WTC11 (cell line): ENCODE data around the gene MRPL20. TPM values are rescaled to one million over a fixed set of nuclear protein-coding genes. Genes with fewer than 3 reads are reported as not detected.

ENCODE experiments used
- ATAC-seq: fragments of 200-7000 bp; cut with Tn5 transposase; 2 replicates; pipeline ENCODE4 v1.10.0; 2021; ENCODE audit warnings: mild to moderate bottlenecking, moderate library complexity
- CTCF ChIA-PET: fragments of 300-600 bp; sonication (Branson Sonifier 250); formaldehyde crosslinking; loops from one replicate; lab custom pipeline; 2021; ENCODE audit warnings: antibody characterized with exemption; lab: Charles Lee
- POLR2A ChIA-PET: fragments of 350-600 bp; sonication (Branson Sonifier 250); formaldehyde crosslinking; loops from one replicate; lab custom pipeline; 2021; ENCODE audit warnings: antibody characterized with exemption; lab: Charles Lee
- DNase-seq: peaks from one replicate; pipeline ENCODE4 v3.0.0; 2021; ENCODE audit warnings: low spot score
- H3K27ac Mint-ChIP-seq: 2 replicates; pipeline ENCODE4 v1.8.0; 2021; ENCODE audit warnings: mixed read lengths
- H3K27me3 Mint-ChIP-seq: 2 replicates; pipeline ENCODE4 v1.8.0; 2021; ENCODE audit warnings: low read depth, mild to moderate bottlenecking, moderate library complexity, mixed read lengths
- H3K36me3 Mint-ChIP-seq: 2 replicates; pipeline ENCODE4 v1.8.0; 2021; ENCODE audit warnings: mixed read lengths
- H3K4me1 Mint-ChIP-seq: 2 replicates; pipeline ENCODE4 v1.8.0; 2022; ENCODE audit warnings: mixed read lengths
- H3K4me3 Mint-ChIP-seq: 2 replicates; pipeline ENCODE4 v1.8.0; 2021; ENCODE audit warnings: mild to moderate bottlenecking, moderate library complexity, mixed read lengths
- H3K9me3 Mint-ChIP-seq: 2 replicates; pipeline ENCODE4 v1.8.0; 2021; ENCODE audit warnings: mixed read lengths
- CBFB ChIP-seq: sonication (generic); formaldehyde crosslinking; IDR thresholded peaks from 2 replicates; pipeline ENCODE4 v1.8.1; 2022; ENCODE audit warnings: mild to moderate bottlenecking, low read depth, missing genetic modification reagents
- HMGA2 ChIP-seq: fragments of 250-450 bp; sonication (Bioruptor Pico); IDR thresholded peaks from 2 replicates; pipeline ENCODE4 v1.4.0; 2021; ENCODE audit warnings: mild to moderate bottlenecking, moderate library complexity
- MXD4 ChIP-seq: fragments of 250-450 bp; sonication (Bioruptor Pico); IDR thresholded peaks from 2 replicates; pipeline ENCODE4 v1.8.0; 2021; ENCODE audit warnings: mild to moderate bottlenecking, moderate library complexity, borderline replicate concordance
- NR1H2 ChIP-seq: sonication (generic); formaldehyde crosslinking; IDR thresholded peaks from 2 replicates; pipeline ENCODE4 v1.9.0; 2021; ENCODE audit warnings: mild to moderate bottlenecking, moderate library complexity, missing genetic modification reagents
- SMAD3 ChIP-seq: sonication (generic); formaldehyde crosslinking; IDR thresholded peaks from 2 replicates; pipeline ENCODE4 v1.8.0; 2022; ENCODE audit warnings: missing genetic modification reagents, mild to moderate bottlenecking, borderline replicate concordance
- TP53 ChIP-seq: sonication (generic); formaldehyde crosslinking; IDR thresholded peaks from 2 replicates; pipeline ENCODE4 v1.8.1; 2023; ENCODE audit warnings: mild to moderate bottlenecking, missing genetic modification reagents
- ZNF416 ChIP-seq: fragments of 250-450 bp; sonication (Bioruptor Pico); IDR thresholded peaks from 2 replicates; pipeline ENCODE4 v1.9.0; 2021; ENCODE audit warnings: mild to moderate bottlenecking, inconsistent platforms
- ZNF671 ChIP-seq: fragments of 250-450 bp; sonication (Bioruptor Pico); IDR thresholded peaks from 2 replicates; pipeline ENCODE4 v1.8.0; 2021; ENCODE audit warnings: mild to moderate bottlenecking
- total RNA-seq: library from RNA; stranded (reverse); gene quantifications from 3 replicates; pipeline ENCODE4 v1.2.3, GENCODE V29; 2021
- TF ChIP-seq, protein P1 (sequence below): fragments of 250-450 bp; sonication (Bioruptor Pico); IDR thresholded peaks from 2 replicates; pipeline ENCODE4 v1.9.0; 2021; ENCODE audit warnings: mild to moderate bottlenecking, borderline replicate concordance
- TF ChIP-seq, protein P2 (sequence below): sonication (generic); formaldehyde crosslinking; IDR thresholded peaks from 2 replicates; pipeline ENCODE4 v1.8.1; 2022; ENCODE audit warnings: mild to moderate bottlenecking, moderate library complexity, missing genetic modification reagents
- TF ChIP-seq, protein P3 (sequence below): fragments of 250-450 bp; sonication (Bioruptor Pico); IDR thresholded peaks from 2 replicates; pipeline ENCODE4 v1.8.0; 2021; ENCODE audit warnings: mild to moderate bottlenecking
- TF ChIP-seq, protein P4 (sequence below): sonication (generic); formaldehyde crosslinking; IDR thresholded peaks from 2 replicates; pipeline ENCODE4 v1.8.1; 2022; ENCODE audit warnings: missing genetic modification reagents, borderline replicate concordance
- TF ChIP-seq, protein P5 (sequence below): sonication (generic); formaldehyde crosslinking; conservative IDR thresholded peaks from 2 replicates; pipeline ENCODE4 v1.8.1; 2023; ENCODE audit warnings: mild to moderate bottlenecking, low read depth, missing genetic modification reagents, moderate library complexity
- TF ChIP-seq, protein P6 (sequence below): fragments of 250-450 bp; sonication (Bioruptor Pico); IDR thresholded peaks from 2 replicates; pipeline ENCODE4 v2.1.2; 2022; ENCODE audit warnings: mild to moderate bottlenecking, moderate library complexity
- TF ChIP-seq, protein P7 (sequence below): sonication (generic); formaldehyde crosslinking; IDR thresholded peaks from 2 replicates; pipeline ENCODE4 v1.8.0; 2022; ENCODE audit warnings: missing genetic modification reagents

MRPL20 gene
- total RNA-seq, 1 experiment from 2014 or later, result 156 TPM

DNA sequence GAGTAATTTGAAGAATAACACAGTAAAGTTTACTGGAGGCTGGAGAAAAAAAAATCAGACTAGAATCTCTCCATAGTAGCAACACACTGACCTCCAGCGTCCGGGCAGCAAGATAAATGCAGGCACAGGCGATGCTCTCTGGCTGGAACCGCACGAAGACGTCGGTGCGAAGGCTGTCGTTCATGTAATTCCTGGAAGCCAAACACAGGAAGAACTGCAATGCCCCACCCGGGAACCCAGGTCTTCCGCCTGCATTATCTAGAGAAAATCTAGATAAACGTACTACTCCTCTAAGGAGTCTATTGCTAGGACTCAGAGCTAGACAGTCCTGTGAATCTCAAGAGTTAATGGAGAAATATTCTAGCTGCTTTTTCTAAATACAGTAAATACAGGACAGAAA lies 16.4 kb downstream of the MRPL20 start:
- H3K27me3 Mint-ChIP-seq, result no peaks in the 10 kb centered on the region
- TF ChIP-seq, protein P1, sequence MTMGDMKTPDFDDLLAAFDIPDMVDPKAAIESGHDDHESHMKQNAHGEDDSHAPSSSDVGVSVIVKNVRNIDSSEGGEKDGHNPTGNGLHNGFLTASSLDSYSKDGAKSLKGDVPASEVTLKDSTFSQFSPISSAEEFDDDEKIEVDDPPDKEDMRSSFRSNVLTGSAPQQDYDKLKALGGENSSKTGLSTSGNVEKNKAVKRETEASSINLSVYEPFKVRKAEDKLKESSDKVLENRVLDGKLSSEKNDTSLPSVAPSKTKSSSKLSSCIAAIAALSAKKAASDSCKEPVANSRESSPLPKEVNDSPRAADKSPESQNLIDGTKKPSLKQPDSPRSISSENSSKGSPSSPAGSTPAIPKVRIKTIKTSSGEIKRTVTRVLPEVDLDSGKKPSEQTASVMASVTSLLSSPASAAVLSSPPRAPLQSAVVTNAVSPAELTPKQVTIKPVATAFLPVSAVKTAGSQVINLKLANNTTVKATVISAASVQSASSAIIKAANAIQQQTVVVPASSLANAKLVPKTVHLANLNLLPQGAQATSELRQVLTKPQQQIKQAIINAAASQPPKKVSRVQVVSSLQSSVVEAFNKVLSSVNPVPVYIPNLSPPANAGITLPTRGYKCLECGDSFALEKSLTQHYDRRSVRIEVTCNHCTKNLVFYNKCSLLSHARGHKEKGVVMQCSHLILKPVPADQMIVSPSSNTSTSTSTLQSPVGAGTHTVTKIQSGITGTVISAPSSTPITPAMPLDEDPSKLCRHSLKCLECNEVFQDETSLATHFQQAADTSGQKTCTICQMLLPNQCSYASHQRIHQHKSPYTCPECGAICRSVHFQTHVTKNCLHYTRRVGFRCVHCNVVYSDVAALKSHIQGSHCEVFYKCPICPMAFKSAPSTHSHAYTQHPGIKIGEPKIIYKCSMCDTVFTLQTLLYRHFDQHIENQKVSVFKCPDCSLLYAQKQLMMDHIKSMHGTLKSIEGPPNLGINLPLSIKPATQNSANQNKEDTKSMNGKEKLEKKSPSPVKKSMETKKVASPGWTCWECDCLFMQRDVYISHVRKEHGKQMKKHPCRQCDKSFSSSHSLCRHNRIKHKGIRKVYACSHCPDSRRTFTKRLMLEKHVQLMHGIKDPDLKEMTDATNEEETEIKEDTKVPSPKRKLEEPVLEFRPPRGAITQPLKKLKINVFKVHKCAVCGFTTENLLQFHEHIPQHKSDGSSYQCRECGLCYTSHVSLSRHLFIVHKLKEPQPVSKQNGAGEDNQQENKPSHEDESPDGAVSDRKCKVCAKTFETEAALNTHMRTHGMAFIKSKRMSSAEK (CRISPR knock-in tag), result no peak
- no peak for TF ChIP-seq TP53 (CRISPR knock-in tag)
- TF ChIP-seq, protein P2, sequence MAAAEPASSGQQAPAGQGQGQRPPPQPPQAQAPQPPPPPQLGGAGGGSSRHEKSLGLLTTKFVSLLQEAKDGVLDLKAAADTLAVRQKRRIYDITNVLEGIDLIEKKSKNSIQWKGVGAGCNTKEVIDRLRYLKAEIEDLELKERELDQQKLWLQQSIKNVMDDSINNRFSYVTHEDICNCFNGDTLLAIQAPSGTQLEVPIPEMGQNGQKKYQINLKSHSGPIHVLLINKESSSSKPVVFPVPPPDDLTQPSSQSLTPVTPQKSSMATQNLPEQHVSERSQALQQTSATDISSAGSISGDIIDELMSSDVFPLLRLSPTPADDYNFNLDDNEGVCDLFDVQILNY (CRISPR knock-in tag), result no peak
- TF ChIP-seq, all 79 proteins: peak for 0
- no peaks in the 10 kb centered on the region for H3K4me1 Mint-ChIP-seq
- H3K27ac Mint-ChIP-seq, result no peak overlapping the region
- no peak overlapping the region for H3K4me3 Mint-ChIP-seq
- ChIA-PET CTCF (no interaction called here), POLR2A (no interaction called here)
- H3K9me3 Mint-ChIP-seq, result no peaks in the 10 kb centered on the region
- DNase-seq (no peak), ATAC-seq (no peak)
- H3K36me3 Mint-ChIP-seq, result peaks cover 96% of the 10 kb centered on the region

DNA sequence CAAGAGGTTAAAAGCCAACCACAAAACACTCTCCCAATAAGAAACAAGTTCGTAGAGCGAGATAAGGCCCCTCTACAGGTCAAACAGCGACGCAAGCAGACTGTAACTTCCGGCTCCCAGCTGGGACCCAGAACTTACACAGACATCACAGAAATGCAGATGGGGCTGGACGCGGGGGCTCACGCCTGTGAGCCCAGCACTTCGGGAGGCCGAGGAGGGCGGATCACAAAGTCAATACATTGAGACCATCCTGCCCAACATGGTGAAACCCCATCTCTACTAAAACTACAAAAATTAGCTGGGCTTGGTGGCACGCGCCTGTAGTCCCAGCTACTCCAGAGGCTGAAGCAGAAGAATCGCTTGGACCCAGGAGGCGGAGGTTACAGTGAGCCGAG lies 19.0 kb downstream of the MRPL20 start:
- no peak for ATAC-seq
- DNase-seq, result no peak
- no peak overlapping the region for H3K27ac Mint-ChIP-seq
- no peaks in the 10 kb centered on the region for H3K9me3 Mint-ChIP-seq
- no peaks in the 10 kb centered on the region for H3K27me3 Mint-ChIP-seq
- no peak overlapping the region for H3K4me3 Mint-ChIP-seq
- no peaks in the 10 kb centered on the region for H3K4me1 Mint-ChIP-seq
- peaks cover 80% of the 10 kb centered on the region for H3K36me3 Mint-ChIP-seq
- ChIA-PET POLR2A (interaction anchor here (1.7 kb wide), 1 partner anchor 11 kb away, joined by 5 read pairs; the partner anchor contains the start of gene CCNL2), CTCF (no interaction called here)
- no peak for TF ChIP-seq ZNF416 (CRISPR knock-in tag)
- TF ChIP-seq NR1H2, result no peak
- TF ChIP-seq HMGA2 (CRISPR knock-in tag), result no peak
- TF ChIP-seq SMAD3 (CRISPR knock-in tag), result no peak
- TF ChIP-seq, protein P3, sequence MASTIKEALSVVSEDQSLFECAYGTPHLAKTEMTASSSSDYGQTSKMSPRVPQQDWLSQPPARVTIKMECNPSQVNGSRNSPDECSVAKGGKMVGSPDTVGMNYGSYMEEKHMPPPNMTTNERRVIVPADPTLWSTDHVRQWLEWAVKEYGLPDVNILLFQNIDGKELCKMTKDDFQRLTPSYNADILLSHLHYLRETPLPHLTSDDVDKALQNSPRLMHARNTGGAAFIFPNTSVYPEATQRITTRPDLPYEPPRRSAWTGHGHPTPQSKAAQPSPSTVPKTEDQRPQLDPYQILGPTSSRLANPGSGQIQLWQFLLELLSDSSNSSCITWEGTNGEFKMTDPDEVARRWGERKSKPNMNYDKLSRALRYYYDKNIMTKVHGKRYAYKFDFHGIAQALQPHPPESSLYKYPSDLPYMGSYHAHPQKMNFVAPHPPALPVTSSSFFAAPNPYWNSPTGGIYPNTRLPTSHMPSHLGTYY (CRISPR knock-in tag), result no peak
- no peak for TF ChIP-seq MXD4
- TF ChIP-seq, protein P4, sequence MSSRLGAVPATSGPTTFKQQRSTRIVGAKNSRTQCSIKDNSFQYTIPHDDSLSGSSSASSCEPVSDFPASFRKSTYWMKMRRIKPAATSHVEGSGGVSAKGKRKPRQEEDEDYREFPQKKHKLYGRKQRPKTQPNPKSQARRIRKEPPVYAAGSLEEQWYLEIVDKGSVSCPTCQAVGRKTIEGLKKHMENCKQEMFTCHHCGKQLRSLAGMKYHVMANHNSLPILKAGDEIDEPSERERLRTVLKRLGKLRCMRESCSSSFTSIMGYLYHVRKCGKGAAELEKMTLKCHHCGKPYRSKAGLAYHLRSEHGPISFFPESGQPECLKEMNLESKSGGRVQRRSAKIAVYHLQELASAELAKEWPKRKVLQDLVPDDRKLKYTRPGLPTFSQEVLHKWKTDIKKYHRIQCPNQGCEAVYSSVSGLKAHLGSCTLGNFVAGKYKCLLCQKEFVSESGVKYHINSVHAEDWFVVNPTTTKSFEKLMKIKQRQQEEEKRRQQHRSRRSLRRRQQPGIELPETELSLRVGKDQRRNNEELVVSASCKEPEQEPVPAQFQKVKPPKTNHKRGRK (CRISPR knock-in tag), result no peak
- TF ChIP-seq ZNF671, result no peak
- TF ChIP-seq, protein P5, sequence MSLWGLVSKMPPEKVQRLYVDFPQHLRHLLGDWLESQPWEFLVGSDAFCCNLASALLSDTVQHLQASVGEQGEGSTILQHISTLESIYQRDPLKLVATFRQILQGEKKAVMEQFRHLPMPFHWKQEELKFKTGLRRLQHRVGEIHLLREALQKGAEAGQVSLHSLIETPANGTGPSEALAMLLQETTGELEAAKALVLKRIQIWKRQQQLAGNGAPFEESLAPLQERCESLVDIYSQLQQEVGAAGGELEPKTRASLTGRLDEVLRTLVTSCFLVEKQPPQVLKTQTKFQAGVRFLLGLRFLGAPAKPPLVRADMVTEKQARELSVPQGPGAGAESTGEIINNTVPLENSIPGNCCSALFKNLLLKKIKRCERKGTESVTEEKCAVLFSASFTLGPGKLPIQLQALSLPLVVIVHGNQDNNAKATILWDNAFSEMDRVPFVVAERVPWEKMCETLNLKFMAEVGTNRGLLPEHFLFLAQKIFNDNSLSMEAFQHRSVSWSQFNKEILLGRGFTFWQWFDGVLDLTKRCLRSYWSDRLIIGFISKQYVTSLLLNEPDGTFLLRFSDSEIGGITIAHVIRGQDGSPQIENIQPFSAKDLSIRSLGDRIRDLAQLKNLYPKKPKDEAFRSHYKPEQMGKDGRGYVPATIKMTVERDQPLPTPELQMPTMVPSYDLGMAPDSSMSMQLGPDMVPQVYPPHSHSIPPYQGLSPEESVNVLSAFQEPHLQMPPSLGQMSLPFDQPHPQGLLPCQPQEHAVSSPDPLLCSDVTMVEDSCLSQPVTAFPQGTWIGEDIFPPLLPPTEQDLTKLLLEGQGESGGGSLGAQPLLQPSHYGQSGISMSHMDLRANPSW, result no peak
- no peak for TF ChIP-seq CBFB (CRISPR knock-in tag)
- TF ChIP-seq, protein P6, sequence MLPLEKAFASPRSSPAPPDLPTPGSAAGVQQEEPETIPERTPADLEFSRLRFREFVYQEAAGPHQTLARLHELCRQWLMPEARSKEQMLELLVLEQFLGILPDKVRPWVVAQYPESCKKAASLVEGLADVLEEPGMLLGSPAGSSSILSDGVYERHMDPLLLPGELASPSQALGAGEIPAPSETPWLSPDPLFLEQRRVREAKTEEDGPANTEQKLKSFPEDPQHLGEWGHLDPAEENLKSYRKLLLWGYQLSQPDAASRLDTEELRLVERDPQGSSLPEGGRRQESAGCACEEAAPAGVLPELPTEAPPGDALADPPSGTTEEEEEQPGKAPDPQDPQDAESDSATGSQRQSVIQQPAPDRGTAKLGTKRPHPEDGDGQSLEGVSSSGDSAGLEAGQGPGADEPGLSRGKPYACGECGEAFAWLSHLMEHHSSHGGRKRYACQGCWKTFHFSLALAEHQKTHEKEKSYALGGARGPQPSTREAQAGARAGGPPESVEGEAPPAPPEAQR (CRISPR knock-in tag), result no peak
- TF ChIP-seq, protein P7, sequence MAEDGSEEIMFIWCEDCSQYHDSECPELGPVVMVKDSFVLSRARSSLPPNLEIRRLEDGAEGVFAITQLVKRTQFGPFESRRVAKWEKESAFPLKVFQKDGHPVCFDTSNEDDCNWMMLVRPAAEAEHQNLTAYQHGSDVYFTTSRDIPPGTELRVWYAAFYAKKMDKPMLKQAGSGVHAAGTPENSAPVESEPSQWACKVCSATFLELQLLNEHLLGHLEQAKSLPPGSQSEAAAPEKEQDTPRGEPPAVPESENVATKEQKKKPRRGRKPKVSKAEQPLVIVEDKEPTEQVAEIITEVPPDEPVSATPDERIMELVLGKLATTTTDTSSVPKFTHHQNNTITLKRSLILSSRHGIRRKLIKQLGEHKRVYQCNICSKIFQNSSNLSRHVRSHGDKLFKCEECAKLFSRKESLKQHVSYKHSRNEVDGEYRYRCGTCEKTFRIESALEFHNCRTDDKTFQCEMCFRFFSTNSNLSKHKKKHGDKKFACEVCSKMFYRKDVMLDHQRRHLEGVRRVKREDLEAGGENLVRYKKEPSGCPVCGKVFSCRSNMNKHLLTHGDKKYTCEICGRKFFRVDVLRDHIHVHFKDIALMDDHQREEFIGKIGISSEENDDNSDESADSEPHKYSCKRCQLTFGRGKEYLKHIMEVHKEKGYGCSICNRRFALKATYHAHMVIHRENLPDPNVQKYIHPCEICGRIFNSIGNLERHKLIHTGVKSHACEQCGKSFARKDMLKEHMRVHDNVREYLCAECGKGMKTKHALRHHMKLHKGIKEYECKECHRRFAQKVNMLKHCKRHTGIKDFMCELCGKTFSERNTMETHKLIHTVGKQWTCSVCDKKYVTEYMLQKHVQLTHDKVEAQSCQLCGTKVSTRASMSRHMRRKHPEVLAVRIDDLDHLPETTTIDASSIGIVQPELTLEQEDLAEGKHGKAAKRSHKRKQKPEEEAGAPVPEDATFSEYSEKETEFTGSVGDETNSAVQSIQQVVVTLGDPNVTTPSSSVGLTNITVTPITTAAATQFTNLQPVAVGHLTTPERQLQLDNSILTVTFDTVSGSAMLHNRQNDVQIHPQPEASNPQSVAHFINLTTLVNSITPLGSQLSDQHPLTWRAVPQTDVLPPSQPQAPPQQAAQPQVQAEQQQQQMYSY (CRISPR knock-in tag), result no peak
